HG03558 (cell line): Measurements from ENCODE around the gene KPTN.

Source experiments
- ATAC-seq: cut with Tn5 transposase; IDR thresholded peaks from one replicate; pipeline ENCODE4 v1.9.1; 2021; ENCODE audit warnings: moderate number of reproducible peaks; ENCODE audit not compliant: unreplicated experiment; ENCODE audit errors: extremely low read depth

The KPTN gene

DNA sequence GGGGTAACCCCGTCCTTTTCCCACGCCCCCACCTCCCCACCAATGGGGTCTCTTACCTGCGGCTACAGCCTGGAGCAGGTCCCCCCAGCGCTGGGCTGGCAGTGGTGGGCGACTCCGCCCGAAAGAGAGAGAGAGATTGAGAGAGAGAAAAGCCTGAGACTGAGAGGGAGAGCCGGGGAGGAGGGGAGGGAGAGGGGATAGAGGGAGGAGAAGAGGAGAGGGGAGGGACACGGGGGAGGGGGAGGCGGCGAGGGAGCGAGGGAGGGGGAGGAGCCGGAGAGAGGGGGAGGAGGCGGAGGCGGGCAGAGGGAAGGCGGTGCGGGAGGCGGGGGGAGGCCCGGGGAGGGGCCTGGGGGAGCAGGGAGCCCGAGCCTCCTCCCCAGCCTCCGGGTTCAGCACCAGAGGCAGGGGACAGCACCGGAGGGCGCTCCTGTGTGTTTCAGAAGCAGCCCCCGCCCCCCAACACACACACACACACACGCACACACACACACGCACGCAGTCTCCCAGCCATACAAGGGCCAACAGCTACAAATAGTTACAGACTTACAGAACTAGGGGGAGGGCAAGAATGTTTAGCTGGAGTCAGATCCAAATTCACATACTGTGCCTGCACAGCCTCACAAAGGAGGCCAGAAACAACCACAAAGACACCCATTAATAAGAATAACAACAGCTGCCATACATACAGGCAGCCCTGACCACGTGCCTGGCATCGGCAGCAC is 12.1 kb downstream of the KPTN start, which contains the start of gene SLC8A2:
Gene SLC8A2 (minus strand): TSS at position 161 of the 725 bp plus-strand sequence. CDS start 5,490 bp downstream, outside the sequence.
- ATAC-seq = no peak

DNA sequence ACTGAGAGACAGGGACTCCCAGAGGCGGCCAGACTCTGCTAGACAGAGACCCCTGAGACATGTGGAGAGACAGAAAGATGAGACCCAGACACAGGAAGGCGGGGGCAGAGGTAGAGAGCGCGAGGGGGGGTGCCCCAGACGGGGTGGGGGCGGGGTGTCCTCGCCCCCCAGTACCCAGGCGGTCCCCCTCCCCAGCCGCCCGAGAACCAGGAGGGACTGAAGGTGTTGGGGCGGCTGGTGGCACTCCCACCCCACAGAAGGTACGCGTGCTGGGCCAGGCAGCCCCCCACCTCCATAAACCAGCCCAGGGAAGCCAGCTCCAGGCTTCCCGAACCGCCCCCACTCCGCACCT is 12.7 kb downstream of the KPTN start:
- no peak for ATAC-seq

DNA sequence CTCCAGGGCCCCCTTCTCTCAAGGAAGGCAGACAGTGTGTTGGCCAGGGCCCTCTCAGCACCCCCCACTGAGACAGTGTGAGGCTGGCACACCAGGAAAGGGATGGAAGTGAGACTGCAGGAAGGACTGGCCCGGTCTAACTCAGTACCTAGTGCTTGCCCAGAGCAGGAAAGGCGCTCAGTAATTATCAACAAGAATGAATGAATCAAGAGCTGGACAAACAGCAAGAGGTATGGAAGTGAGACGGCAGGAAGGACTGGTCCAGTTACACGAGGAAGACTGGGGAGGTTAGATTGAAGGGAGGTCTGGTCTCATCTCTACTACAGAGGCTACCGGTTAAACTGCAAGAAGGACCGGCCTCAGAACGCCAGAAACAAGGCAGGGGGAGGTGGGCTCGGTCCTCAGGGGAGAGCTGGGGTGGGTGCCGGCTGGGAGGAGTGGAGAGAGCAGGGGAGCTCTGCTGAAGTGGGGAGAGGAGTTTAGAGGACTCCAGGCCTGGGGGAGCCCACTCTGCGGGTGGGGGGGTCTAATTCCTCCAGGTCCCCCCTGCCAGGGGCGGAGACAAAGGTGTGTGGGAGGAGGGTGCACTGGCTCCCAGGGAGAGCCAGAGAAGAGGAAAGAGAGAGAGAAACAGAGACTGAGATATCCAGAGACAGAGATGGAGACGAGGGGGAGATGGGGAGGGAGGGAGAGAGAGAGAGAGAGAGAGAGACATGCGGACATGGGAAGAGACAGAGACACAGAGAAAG is 13.4 kb downstream of the KPTN start:
- ATAC-seq = no peak

GRCh38 chr19:47469719-47470118 is 14.3 kb downstream of the KPTN start:
- no peak for ATAC-seq

DNA sequence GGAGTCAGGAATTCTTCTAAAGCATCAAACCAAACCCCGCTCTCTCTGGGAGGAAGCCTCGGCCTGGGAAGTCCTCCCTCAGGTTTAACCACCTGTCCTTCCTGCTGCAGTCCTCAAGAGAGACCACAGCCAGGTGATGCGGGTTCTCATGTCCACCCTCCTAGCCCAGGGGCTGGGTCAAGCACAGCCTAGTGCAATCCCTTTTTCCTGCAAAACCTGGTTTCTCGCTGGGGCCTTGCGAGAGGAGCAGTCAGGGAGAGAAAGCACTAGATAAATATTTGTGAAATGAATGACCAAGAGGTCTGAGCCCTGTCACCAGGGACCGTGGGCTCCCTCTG is 14.7 kb downstream of the KPTN start:
- no peak for ATAC-seq

- ATAC-seq = no peak
Observed at GRCh38 chr19:47467914-47468313, 16.1 kb downstream of the KPTN start.

DNA sequence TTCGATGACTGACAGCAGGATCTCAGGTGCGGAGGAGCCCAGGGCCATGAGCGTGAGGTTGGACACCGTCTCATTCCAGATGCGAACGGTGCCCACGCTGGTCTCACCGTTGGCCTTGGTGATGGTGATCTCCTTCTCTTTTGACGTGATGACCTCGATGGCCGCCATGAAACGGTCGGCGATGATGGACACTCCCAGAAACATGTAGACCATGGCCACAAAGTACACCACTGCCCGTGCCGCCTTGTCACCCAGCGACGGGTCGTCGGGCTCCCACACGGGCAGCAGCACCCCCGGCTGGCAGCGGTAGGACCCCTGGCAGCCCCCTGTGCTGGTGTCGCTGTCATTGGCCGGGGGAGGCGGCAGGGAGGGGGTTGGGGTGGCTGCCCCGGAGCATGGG is 18.1 kb downstream of the KPTN start:
- ATAC-seq = no peak

DNA sequence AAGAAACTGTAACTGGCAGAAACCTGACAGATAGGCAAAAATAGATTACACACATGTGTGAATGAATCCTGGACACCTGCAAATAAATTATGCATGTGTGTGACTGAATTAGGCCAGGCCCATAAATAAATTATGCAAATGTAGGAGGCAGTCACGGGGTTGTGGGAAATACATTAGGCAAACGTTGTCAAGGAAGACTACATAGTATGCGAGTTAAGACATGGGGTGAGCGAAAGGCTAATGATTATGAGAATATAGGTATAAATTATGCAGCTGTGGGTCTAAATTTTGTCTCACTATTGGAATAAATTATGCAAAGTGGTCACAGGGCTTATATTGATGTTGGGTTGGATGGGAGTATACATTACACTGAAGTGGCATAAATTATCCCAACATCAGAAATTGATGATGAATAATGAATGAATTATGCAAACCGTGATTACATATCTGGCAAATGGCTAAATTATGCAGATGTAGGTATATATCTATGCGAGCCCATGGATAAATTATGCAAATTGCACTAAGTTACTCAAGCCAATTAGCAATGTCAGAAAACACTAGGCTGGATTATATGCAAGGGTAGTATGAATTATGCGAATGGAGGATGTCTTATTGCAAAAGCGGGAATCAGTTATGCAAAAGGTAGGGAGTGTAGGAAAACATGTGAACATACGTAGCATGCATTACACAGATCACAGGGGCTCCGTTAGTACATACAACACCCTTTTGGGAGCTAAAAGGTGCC is 19.2 kb downstream of the KPTN start:
- ATAC-seq = no peak

DNA sequence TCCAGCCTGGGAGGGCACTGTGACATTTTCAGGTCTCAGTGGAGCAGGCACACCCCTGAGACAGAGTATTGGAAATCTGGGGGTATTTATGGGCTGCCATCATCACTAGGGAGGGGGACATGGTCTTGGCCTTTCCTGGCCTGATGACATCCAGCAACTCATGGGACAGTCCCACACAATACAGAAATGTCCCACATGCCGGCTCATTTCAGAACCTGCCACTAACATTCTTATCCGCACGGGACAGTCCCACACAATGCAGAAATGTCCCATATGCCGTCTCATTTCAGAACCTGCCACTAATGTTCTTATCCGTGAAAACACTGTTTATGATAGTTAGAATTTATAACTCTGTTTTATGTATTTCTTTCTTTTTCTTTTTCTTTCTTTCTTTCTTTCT is 22.1 kb downstream of the KPTN start:
- ATAC-seq = no peak

- ATAC-seq = no peak
Observed at GRCh38 chr19:47459477-47459876, 24.5 kb downstream of the KPTN start.

- ATAC-seq = no peak
Observed at GRCh38 chr19:47458672-47459071, 25.3 kb downstream of the KPTN start.

DNA sequence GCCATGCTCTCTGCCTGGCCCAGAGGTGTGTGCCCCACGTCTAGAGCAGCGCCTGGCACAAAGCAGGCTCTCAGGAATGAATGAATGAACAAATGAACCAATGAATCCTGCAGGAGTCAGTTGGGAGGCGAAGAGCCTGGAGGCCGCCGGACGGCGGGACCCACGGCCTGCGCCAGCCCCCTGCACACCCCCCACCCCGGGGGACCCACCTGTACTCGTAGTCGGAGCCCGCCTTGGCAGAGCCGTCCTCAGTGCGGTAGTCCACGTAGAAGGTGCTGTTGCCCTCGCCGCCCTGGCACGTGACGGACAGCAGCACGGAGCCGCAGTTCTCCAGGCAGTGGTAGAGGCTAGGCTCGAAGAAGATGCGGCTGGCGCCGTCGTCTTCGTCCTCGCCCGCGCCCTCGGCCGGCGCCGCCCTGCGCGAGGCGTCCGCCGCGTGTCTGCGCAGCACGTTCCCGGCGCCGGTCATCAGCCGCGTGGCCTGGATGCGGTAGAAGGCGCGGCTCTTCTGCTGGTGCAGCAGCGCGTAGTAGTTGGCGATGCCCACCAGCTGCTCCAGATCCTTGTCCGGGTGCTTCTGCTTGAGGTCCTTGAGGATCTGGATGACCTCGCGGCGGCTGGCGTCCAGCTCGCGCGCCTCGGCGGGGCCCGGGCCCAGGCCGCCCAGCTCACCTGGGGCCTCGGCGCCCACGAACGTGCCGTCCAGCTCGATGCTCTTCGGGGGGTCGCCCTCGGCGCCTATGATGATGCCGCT is 27.1 kb downstream of the KPTN start:
- ATAC-seq = no peak

- no peak for ATAC-seq
Observed at GRCh38 chr19:47450478-47450877, 33.5 kb downstream of the KPTN start.

DNA sequence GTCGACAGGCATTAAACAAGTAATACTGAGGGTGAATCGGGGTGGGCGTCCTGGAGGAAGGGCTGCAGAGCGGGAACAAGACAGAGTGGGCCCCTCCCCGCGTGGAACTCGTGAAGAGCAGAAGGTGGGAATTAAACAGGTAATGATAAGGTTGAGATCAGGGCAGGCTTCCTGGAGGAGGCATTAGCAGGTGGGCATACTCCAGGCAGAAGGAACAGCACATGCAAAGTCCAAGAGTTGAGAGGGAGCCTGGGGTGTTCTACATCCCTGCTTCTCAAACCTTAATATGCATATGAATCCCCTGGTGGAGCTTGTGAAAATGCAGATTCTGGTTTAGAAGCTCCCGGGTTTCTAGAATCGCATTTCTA is 35.7 kb downstream of the KPTN start:
- no peak for ATAC-seq

DNA sequence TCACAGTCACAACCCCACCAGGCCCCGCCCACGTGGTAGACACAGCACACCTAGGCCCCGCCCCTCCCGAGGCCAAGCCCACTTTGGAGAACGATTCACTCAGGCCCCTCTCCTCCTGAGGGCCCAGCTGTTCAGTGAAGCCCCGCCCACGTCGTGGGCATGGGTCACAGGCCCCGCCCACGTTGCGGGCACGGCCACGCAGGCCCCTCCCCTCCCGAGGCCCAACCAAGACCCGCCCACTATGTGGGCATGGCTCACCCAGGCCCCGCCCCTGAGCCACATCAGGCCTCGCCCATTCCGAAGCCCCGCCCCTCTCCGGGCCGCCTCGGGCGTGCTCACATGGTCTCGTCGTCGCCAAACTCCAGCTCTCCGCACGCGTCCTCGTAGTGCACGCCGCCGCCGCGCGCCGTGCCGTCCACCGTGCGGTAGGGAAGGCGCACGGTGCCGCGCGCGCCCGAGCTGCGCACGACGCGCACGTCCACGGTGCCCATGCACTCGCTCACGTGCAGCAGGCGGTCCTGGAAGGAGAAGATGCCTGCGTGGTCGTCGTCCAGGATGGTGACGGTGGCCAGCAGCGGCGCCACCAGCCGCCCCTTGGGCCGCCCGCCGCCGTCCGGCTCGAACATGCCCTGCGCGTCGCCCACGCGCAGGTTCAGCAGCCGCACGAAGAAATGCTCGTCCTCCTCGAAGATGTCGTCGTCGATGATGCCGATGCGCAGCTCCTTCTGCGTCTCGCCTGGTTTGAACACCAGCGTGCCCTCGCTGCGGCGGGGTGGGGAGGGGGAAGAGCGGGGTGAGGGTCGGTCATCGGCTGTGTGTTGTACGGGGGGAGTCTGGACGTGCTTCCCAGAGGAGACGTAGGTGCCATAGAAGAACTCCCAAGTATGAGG is 36.3 kb downstream of the KPTN start:
- ATAC-seq = no peak

DNA sequence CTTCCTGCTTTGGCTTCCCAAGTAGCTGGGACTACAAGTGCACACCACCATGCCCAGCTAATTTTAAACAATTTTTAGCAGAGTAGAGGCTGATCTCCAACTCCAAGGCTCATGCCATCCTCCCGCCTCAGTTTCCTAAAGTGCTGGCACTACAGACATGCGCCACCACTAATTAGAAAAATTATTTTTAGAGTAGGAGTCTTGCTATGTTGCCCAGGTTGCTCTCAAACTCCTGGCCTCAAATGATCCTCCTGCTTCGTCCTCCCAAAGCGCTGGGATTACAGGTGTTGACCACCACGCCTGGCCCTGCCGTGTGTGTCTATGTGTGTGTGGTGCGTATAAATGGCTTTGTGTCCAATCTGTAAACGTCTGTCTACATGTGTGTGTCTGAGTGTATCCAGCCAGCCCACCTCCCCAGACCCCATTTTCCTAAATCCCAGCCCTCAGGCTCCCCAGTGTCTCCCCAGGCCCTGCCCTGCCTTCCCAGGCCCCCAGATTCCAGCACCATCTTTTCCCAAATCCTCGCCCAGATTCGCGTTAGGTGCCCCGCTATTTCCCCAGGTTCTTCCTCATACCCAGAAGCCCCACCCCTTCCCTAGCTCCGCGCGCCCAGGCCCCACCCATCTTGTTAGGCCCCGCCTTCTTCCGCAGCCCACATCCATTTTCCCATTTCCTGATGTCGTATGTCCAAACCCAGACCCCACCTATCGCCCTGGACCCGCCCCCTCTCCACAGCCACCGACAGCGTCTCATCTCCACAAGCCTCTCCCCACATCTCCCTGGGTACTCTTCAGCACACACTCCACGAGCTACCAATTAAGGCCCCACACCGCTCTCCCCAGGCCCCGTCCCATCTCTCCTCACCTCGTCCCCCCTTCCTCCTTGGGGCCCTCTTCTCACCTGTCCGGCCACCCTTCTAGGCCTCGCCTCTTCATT is 37.2 kb downstream of the KPTN start:
- no peak for ATAC-seq

DNA sequence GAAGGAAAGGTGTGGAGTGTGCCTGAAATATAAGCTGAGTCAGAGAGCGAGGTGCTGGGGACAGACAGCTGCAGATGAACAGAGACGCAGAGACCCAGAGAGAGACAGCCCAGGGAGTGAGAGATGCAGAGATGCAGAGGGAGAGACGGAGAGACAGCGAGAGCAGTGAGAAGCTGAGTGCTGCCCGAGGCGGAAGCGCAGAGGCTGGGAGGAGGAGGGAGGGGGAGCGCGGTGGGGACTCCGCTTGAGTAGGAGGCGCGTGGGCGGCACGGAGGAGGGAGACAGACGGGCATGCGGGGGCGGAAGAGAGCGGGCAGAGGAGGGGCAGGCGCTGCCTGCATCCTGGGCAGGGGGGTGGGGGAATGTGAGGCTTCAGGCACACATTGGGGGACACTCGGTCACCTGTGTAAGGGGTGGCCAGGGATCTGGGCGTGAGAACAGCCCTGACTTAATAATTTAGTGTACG is 38.0 kb downstream of the KPTN start:
- ATAC-seq = no peak

GRCh38 chr19:47445527-47445926 is 38.5 kb downstream of the KPTN start:
- ATAC-seq = no peak
